DMS 273 (cell line): ENCODE measurements around the gene LRRC4C.
"Not testable (repeated sequence)": the region's sequence is repeated elsewhere in the genome, so short reads cannot be mapped to it uniquely, and the experiment has no call there.

Source experiments
- DNase-seq: peaks from one replicate; lab custom pipeline; 2025; ENCODE audit not compliant: unreplicated experiment; lab: John Stamatoyannopoulos, UW

The LRRC4C gene

GRCh38 chr11:41040474-41040873 lies 419.0 kb downstream of the LRRC4C start:
- no peak for DNase-seq

- DNase-seq = no peak
Observed at GRCh38 chr11:41039592-41039991, 419.9 kb downstream of the LRRC4C start.

GRCh38 chr11:41031551-41032060 lies 427.8 kb downstream of the LRRC4C start:
- DNase-seq = no peak

- DNase-seq = no peak
Observed at GRCh38 chr11:41020259-41020658, 439.2 kb downstream of the LRRC4C start.

- not testable (repeated sequence) for DNase-seq
Observed at GRCh38 chr11:41019666-41020065, 439.8 kb downstream of the LRRC4C start.

- DNase-seq = no peak
Observed at GRCh38 chr11:41018224-41018623, 441.2 kb downstream of the LRRC4C start.

- DNase-seq = no peak
Observed at GRCh38 chr11:41010361-41011050, 448.9 kb downstream of the LRRC4C start.

- no peak for DNase-seq
Observed at GRCh38 chr11:41005986-41006385, 453.5 kb downstream of the LRRC4C start.

GRCh38 chr11:41003339-41004282 lies 455.8 kb downstream of the LRRC4C start:
- DNase-seq = no peak

GRCh38 chr11:40998920-40999319 lies 460.5 kb downstream of the LRRC4C start:
- no peak for DNase-seq

- DNase-seq = no peak
Observed at GRCh38 chr11:40987776-40988435, 471.5 kb downstream of the LRRC4C start.

- DNase-seq = no peak
Observed at GRCh38 chr11:40986320-40986719, 473.1 kb downstream of the LRRC4C start.

- no peak for DNase-seq
Observed at GRCh38 chr11:40975076-40975475, 484.4 kb downstream of the LRRC4C start.

- DNase-seq = no peak
Observed at GRCh38 chr11:40974186-40974795, 485.2 kb downstream of the LRRC4C start.

- no peak for DNase-seq
Observed at GRCh38 chr11:40958707-40959106, 500.7 kb downstream of the LRRC4C start.

- DNase-seq = no peak
Observed at GRCh38 chr11:40952479-40952878, 507.0 kb downstream of the LRRC4C start.

- no peak for DNase-seq
Observed at GRCh38 chr11:40938002-40938401, 521.5 kb downstream of the LRRC4C start.

GRCh38 chr11:40924915-40925314 lies 534.5 kb downstream of the LRRC4C start:
- no peak for DNase-seq

GRCh38 chr11:40921246-40921645 lies 538.2 kb downstream of the LRRC4C start:
- no peak for DNase-seq

GRCh38 chr11:40910774-40911173 lies 548.7 kb downstream of the LRRC4C start:
- DNase-seq = not testable (repeated sequence)

- no peak for DNase-seq
Observed at GRCh38 chr11:40894501-40894900, 565.0 kb downstream of the LRRC4C start.
